Spinal cord (tissue), 10 donors: ENCODE results near the gene TNFRSF14. TPM values are rescaled to one million over a fixed set of nuclear protein-coding genes. Genes with fewer than 3 reads are reported as not detected.

Experiments used
- DNase-seq, 6 donors: peaks; one replicate each; pipeline versions ENCODE4 v3.0.0 to v3.0.0-alpha.2; 2013 to 2015; ENCODE audit warnings: low spot score in 6 of 6, low read depth in 4 of 6
- H3K27ac ChIP-seq: one replicate; pipeline ENCODE4 v1.5.1; 2013; ENCODE audit warnings: low read depth, low read length, control low read depth
- H3K27me3 ChIP-seq: one replicate; pipeline ENCODE4 v1.6.1; 2013; ENCODE audit warnings: low read length; ENCODE audit not compliant: control insufficient read depth, insufficient read depth
- H3K36me3 ChIP-seq: one replicate; pipeline ENCODE4 v1.6.1; 2013; ENCODE audit warnings: low read length; ENCODE audit not compliant: control insufficient read depth, insufficient read depth
- H3K4me1 ChIP-seq: one replicate; pipeline ENCODE4 v1.6.1; 2013; ENCODE audit warnings: low read length; ENCODE audit not compliant: control insufficient read depth, insufficient read depth
- H3K4me3 ChIP-seq: one replicate; pipeline ENCODE4 v1.5.1; 2013; ENCODE audit warnings: low read depth, low read length, control low read depth
- H3K9me3 ChIP-seq: one replicate; pipeline ENCODE4 v1.6.1; 2013; ENCODE audit warnings: low read length; ENCODE audit not compliant: control insufficient read depth, insufficient read depth
- WGBS: methylation state at CpG from one replicate; pipeline ENCODE4 v1.1.5; 2013; ENCODE audit warnings: missing lambda C conversion rate; ENCODE audit not compliant: insufficient coverage; 5-methylcytosine and 5-hydroxymethylcytosine counted together
- polyA plus RNA-seq, 2 donors: library from polyadenylated mRNA; unstranded; fragments of 120-200 nt; gene quantifications; one replicate each; pipeline ENCODE4 v1.2.1, GENCODE V29; 2013; ENCODE audit not compliant: insufficient read length in 2 of 2
- total RNA-seq, 2 donors: library from RNA; depleted of rRNA in 1 of 2; stranded (reverse); fragments of 120-200 nt in 1 of 2; fragments of >200 nt in 1 of 2; gene quantifications; one replicate each; pipeline versions ENCODE4 v1.2.3 to v1.2.4, GENCODE V29; 2013 to 2014
- donor health status: healthy.

Gene TNFRSF14
- total and polyA plus RNA-seq, 4 donors: 7.2 to 20.4 (median 12.3) TPM

DNA sequence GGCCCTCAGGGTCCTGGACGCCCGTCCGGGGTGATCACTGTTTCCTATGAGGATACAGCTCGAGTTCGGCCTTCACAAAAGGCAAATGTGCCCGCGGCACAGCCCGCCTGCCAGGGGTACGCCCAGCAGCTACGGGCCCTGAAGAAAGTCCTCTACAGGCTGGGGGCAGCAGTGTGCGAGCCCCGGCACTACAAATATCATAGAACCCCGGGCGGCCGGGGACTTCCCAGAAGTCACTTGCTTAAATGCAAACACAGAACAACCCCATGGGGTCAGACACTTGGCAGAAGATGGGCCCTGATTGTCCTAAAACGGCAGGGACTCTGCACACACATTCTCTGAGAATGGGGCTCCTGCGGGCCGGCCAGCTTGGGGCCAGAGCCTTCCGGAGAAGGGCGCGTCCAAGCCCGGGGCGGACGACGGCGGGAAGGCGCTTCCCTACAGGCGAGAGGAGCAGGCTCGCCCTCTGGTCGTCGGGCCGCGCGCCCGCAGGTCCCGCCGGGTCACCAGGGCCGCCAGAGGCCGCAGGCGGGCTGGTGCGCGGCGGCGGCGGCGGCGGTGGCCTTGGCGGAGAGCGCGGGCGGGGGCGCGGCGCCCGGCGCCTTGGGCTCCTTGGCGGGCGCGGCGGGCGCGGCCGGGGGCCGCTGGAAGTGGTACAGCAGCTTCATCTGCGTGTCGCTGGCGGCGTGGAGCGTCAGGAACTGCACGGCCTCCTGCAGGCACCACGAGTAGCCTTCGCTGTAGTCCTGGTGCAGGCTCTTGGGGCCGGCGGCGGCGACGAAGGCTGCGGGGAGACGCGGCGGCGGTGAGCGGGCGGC lies 27.0 kb upstream of the TNFRSF14 start:
- peak overlapping the region; percentile 37 for H3K4me3 ChIP-seq
- H3K9me3 ChIP-seq: no peaks in the 10 kb centered on the region
- peak overlapping the region; percentile 52 for H3K27ac ChIP-seq
- DNase-seq: peak in 1 of 6 donors; percentile 72
- H3K36me3 ChIP-seq: peaks cover 16% of the 10 kb centered on the region
- H3K4me1 ChIP-seq: peaks cover 86% of the 10 kb centered on the region
- 2% methylated on average over 84 of the region's 84 CpGs for WGBS
- peaks cover 14% of the 10 kb centered on the region for H3K27me3 ChIP-seq

DNA sequence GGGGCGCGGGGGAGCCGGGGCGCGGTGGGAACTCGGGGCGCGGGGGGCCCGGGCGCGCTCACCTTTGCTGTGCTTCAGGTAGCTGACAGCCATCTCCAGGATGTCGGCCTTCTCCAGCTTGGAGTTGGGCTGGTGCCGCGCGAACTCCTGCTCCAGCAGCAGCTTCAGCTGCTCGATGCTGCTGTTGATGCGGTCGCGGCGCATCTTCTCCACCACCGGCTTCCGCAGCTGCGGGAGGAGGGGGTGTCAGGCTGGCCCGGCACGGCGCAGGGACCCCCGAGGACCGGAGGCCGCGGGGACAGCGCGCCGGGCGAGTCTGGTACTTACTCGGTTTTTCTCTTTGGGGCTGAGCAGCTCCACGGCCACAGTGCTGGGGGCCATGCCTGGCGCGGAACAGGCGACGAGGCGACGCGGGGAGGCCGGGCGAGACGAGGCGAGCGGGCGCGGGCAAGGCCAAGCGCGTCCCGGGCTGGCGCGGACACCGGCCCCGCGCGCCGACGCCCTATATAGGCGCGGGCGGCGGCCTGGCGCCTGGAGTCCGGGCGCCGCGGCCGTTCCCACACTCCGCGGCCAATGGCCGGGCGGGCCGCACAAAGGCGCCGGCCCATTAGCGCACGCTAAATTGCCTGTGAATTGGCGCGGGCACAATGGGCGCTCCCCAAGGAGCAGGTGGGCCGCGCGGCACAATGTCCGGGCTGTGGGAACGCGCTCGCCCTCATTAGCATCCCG lies 26.2 kb upstream of the TNFRSF14 start, which contains the start of gene HES5:
TSS of gene HES5 (minus strand) at position 480 of the 729 bp plus-strand sequence. CDS start at position 381, 99 bp downstream.
- Histone ChIP-seq H3K4me3 (peak within 1 kb of the TSS; percentile 37), H3K9me3 (no peaks in the 10 kb centered on the region), H3K4me1 (peaks cover 86% of the 10 kb centered on the region), H3K27me3 (peaks cover 14% of the 10 kb centered on the region), H3K27ac (peak within 1 kb of the TSS; percentile 81), H3K36me3 (peaks cover 13% of the 10 kb centered on the region)
- peak in 3 of 6 donors; percentile 78 to 93 (median 92) for DNase-seq
- WGBS: under 1% methylated on average over 91 of the region's 91 CpGs

DNA sequence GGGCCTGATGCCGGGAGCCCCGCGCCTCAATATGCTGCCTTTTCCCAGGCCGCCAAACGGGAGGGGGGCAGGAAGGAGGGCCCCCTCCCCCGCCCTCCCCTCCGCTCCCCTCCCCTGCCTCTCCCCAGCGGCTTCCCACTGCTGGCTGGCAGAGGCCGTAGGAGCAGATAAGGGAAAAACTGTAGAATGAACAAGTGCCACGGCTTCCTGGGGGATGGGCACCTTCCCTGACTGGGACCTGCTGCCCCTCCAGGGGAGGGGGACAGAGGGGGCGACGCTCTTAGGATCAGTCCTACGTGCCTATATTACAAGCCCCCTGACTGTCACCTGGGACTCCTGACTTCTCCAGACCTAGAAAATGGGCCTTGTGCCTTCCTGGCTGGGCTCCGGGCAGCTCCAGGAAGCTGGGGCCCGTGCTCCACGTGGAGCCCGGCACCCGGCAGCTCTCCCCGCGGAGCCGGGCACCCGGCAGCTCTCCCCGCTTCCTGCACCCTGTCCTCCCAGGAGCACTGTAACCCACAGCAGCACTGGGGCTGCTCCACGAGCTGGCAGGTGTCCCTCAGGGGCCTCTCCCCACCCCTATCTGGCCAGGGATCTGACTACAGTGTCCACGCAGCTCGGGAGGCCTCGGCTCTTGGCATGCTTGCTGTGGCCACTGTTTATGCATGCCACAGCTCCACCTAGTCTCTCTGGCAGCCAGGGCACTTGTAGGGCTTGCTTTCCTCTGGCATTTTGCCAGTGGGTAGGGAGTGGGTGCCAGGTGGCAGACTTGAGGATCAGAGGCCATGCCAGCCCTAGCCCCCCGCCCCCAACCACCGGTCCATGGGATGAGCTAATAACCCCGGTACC lies 25.4 kb upstream of the TNFRSF14 start:
- WGBS: 8% methylated on average over 23 of the region's 30 CpGs
- no peak overlapping the region for H3K4me3 ChIP-seq
- peaks cover 13% of the 10 kb centered on the region for H3K36me3 ChIP-seq
- peak overlapping the region; percentile 81 for H3K27ac ChIP-seq
- peak in 2 of 6 donors; percentile 80 to 87 for DNase-seq
- H3K27me3 ChIP-seq: peaks cover 16% of the 10 kb centered on the region
- peaks cover 86% of the 10 kb centered on the region for H3K4me1 ChIP-seq
- H3K9me3 ChIP-seq: no peaks in the 10 kb centered on the region

DNA sequence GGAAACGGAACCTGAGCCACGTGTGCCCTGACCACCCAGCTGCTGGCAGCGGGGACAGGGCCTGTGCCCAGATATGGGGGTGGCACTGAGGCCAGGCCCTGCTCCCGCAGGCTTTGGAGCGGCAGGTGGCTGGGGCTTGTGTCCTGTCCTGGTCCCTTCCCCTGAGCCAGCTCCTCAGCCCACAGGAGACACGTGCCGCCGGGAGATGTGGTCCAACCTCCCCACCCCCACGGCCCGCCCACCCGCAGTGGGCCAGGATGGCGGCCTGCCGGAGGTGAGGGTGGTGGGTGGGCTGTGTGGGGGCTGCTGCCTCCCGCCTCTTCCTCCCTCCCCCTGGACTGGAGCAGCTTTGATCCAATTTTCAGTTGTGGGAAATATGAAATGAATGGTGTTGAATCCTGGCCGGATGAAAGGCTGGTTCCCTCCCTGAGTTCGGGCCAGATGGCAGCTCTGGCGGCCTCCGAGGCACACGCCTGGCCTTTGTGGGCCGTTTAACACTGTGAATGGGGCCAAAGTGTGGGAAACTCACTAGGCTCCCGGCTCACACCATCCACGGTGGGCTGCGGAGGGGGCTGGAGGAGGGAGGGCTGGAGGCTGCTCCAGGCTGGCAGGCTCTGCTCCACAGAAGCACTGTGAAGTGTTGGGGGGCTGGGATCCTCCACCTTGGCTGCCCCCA lies 23.5 kb upstream of the TNFRSF14 start:
- Histone ChIP-seq H3K4me3 (no peak overlapping the region), H3K4me1 (peaks cover 79% of the 10 kb centered on the region), H3K9me3 (no peaks in the 10 kb centered on the region), H3K27me3 (peaks cover 19% of the 10 kb centered on the region), H3K36me3 (peaks cover 10% of the 10 kb centered on the region), H3K27ac (peak overlapping the region; percentile 42)
- peak in 2 of 6 donors; percentile 89 to 90 for DNase-seq
- WGBS: 21% methylated on average over 14 of the region's 23 CpGs

DNA sequence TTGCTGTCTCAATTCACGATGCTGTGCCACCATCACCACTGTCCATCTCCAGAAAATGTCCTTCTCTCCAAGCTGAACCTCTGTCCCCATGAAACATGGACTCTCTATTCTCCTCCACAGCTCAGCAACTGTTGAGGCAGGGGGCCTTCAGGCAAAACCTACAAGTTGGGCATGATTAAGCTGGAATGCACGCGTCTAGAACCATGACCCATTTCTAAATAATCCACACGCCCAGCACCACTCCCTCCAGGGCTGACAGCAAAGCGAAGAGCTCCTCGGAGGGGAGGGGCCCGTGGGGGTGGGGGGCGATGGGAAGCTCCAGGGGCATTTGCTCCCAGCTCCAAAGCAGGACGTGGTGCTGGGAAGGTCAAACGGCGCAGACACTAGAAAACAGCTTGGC lies 22.8 kb upstream of the TNFRSF14 start:
- H3K4me3 ChIP-seq: no peak overlapping the region
- peaks cover 19% of the 10 kb centered on the region for H3K27me3 ChIP-seq
- 40% methylated on average over 8 of the region's 11 CpGs for WGBS
- H3K27ac ChIP-seq: peak overlapping the region; percentile 42
- peaks cover 72% of the 10 kb centered on the region for H3K4me1 ChIP-seq
- no peak for DNase-seq
- no peaks in the 10 kb centered on the region for H3K9me3 ChIP-seq
- peaks cover 6% of the 10 kb centered on the region for H3K36me3 ChIP-seq

DNA sequence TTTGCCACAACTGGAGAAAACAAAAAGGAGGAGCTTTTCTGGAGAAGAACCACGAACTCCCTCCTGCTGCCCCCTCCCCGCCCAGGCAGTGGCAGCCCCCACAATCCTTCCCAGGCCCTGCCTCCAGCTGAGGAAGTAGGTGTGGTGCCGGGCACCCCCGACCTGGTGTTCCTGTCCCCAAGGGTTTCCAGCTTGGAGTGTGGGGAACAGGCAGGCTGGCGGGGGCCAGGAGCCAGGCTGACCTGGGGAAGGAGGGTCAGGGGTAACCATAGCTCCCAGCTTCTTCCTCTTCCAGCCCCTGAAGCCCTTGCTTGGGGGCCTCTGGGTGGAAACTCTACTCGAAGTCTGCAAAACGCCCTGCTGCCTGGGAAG lies 21.9 kb upstream of the TNFRSF14 start:
- 17% methylated on average over 2 of the region's 7 CpGs for WGBS
- Histone ChIP-seq H3K4me3 (no peak overlapping the region), H3K27ac (no peak overlapping the region), H3K4me1 (peaks cover 63% of the 10 kb centered on the region), H3K9me3 (no peaks in the 10 kb centered on the region), H3K36me3 (no peaks in the 10 kb centered on the region), H3K27me3 (peaks cover 19% of the 10 kb centered on the region)
- DNase-seq: no peak

DNA sequence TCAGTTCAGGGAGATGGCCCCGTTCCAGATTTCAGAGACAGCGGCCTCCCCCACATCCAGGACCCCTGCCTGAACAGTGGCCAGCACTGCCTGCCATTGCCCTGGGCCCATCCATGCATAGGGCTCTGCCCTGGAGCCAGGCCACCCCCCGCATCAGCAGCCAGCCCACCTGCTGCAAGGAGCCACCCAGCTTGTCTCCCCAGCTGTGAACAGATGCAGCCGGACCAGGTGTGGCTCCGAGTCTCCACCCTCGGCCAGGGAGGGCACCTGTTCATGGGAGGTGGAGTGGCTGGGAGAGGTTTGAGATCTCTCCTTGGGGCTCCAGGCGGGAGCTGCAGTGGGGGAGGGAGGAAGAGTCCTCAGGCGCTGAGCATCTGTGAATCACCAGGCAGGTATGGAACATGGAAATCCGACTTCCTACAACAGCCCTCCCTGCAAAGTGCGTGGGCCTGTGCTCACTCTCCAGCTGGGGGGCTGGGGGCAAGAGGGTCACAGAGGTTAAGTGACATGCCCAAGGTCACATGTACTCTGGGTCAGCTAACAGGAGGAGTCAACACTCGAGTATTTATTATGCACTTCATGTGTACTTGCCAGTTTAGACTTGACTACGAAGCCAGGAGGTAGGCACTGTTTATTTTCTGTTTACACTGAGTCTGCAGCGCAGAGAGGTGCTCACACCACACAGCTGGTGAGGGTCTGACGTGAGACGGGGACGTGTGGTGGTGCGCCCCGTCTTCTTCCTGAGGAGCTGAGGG lies 21.3 kb upstream of the TNFRSF14 start:
- no peaks in the 10 kb centered on the region for H3K9me3 ChIP-seq
- 56% methylated on average over 13 of the region's 18 CpGs for WGBS
- no peak overlapping the region for H3K27ac ChIP-seq
- peaks cover 63% of the 10 kb centered on the region for H3K4me1 ChIP-seq
- no peak overlapping the region for H3K4me3 ChIP-seq
- H3K36me3 ChIP-seq: no peaks in the 10 kb centered on the region
- DNase-seq: peak in 1 of 6 donors; percentile 27
- peaks cover 19% of the 10 kb centered on the region for H3K27me3 ChIP-seq

DNA sequence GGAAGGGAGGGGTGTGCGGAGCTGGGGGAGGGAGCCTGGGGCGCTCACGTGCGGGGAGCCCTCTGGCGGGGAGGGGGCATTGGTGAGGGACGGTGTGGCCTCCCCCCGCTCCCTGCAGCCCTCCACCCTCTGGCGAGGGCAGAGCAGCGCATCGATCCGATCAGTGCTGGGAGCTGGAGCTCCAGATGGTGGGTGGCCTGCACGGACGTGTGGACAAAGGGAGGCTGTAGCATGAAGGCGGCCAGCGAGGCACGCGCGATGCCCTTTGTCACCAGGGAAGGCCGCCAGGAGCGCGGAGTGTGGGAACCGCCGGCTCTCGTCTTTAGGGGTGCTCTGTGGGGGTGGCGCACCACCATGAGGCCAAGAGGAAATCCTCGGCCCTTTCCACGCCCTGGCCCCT lies 20.7 kb upstream of the TNFRSF14 start:
- Histone ChIP-seq H3K27me3 (peaks cover 20% of the 10 kb centered on the region), H3K4me1 (peaks cover 65% of the 10 kb centered on the region)
- DNase-seq: peak in 1 of 6 donors; percentile 27

More for the DNA sequence above, 20.7 kb upstream of the TNFRSF14 start:
- 36% methylated on average over 19 of the region's 27 CpGs for WGBS
- Histone ChIP-seq H3K4me3 (no peak overlapping the region), H3K27ac (no peak overlapping the region), H3K9me3 (no peaks in the 10 kb centered on the region), H3K36me3 (no peaks in the 10 kb centered on the region)
